DND-41 (cell line): Measurements from ENCODE around the gene KLHL8.
"Not testable (repeated sequence)": the region's sequence is repeated elsewhere in the genome, so short reads cannot be mapped to it uniquely, and the experiment has no call there.

Experiments
- CTCF ChIP-seq: IDR thresholded peaks from 2 replicates; pipeline ENCODE4 v1.5.1; 2012; ENCODE audit warnings: borderline replicate concordance, low read length, moderate library complexity, mild to moderate bottlenecking; ENCODE audit not compliant: poor library complexity, severe bottlenecking; ENCODE audit errors: extremely low read depth
- EZH2 ChIP-seq: IDR thresholded peaks from 3 replicates; pipeline ENCODE4 v1.6.1; 2012; ENCODE audit warnings: borderline replicate concordance, low read depth, mild to moderate bottlenecking, moderate library complexity, low read length, inconsistent platforms; ENCODE audit not compliant: severe bottlenecking

- TF ChIP-seq CTCF, EZH2: not testable (repeated sequence)
Observed at GRCh38 chr4:87217235-87217763, 3.1 kb downstream of the KLHL8 start.
